A673 (cell line): Measurements from ENCODE around the gene FETUB.

ENCODE experiments used
- CTCF ChIP-seq: fragments of 300-800, 200-600 bp; sonication (generic); conservative IDR thresholded peaks from 2 replicates; pipeline ENCODE4 v1.5.1; 2017; ENCODE audit warnings: low read depth, mild to moderate bottlenecking, antibody characterized with exemption, low read length, moderate library complexity, mixed read lengths
- EZH2 ChIP-seq: fragments of 200-600 bp; sonication (generic); IDR thresholded peaks from 2 replicates; pipeline ENCODE4 v1.6.1; 2017; ENCODE audit warnings: borderline replicate concordance, low read depth, mild to moderate bottlenecking, mixed read lengths, antibody characterized with exemption, low read length; ENCODE audit not compliant: poor library complexity, severe bottlenecking

- TF ChIP-seq EZH2: no peak
- no peak for TF ChIP-seq CTCF
These were observed 28.2 kb downstream of the FETUB start for GRCh38 chr3:186668426-186668825.
